ENCODE results near the gene MTERF2. TPM values are rescaled to one million over a fixed set of nuclear protein-coding genes. Genes with fewer than 3 reads are reported as not detected.

The MTERF2 gene
- total and polyA plus RNA-seq, 8 donors: 9.9 to 42.8 (median 14.3) TPM

DNA sequence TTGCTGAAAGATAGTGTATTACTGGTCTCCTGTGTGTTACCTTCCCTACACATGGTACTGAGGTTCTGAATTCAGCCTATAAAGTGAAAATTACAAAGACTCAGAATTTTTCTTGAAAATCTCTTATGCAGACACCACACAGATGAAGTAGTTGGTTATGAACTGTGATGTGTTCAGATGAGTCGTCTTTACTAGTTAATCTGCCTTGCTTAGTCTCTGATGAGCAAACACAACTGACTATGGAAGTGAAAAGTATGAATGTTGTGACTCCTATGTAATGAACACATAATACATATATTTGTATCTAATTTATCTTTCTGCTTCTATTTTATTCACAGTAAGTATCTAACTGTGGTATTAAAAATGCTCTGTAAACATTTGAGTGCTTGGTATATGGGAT, 4.7 kb downstream of the MTERF2 start:
- 73 to 80% methylated on average over 1 of the region's 1 CpG for WGBS, 2 donors
- DNase-seq: no peak
- H3K4me1 ChIP-seq: peaks cover 18 to 26% (median 24%) of the 10 kb centered on the region in 3 donors
- no peaks in the 10 kb centered on the region for H3K27me3 ChIP-seq
- no peak overlapping the region for H3K27ac ChIP-seq
- no peak for ATAC-seq
- H3K4me3 ChIP-seq: no peak overlapping the region
- no peak for FAIRE-seq
- H3K36me3 ChIP-seq: peaks cover 0 to 11% (median 0%) of the 10 kb centered on the region in 3 donors
- H3K9me3 ChIP-seq: no peaks in the 10 kb centered on the region
- TF ChIP-seq, protein P1, sequence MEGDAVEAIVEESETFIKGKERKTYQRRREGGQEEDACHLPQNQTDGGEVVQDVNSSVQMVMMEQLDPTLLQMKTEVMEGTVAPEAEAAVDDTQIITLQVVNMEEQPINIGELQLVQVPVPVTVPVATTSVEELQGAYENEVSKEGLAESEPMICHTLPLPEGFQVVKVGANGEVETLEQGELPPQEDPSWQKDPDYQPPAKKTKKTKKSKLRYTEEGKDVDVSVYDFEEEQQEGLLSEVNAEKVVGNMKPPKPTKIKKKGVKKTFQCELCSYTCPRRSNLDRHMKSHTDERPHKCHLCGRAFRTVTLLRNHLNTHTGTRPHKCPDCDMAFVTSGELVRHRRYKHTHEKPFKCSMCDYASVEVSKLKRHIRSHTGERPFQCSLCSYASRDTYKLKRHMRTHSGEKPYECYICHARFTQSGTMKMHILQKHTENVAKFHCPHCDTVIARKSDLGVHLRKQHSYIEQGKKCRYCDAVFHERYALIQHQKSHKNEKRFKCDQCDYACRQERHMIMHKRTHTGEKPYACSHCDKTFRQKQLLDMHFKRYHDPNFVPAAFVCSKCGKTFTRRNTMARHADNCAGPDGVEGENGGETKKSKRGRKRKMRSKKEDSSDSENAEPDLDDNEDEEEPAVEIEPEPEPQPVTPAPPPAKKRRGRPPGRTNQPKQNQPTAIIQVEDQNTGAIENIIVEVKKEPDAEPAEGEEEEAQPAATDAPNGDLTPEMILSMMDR (IDR thresholded peaks at IDR 0.05): no peak
- intact Hi-C loops (cut with DNase I): no loop called here

DNA sequence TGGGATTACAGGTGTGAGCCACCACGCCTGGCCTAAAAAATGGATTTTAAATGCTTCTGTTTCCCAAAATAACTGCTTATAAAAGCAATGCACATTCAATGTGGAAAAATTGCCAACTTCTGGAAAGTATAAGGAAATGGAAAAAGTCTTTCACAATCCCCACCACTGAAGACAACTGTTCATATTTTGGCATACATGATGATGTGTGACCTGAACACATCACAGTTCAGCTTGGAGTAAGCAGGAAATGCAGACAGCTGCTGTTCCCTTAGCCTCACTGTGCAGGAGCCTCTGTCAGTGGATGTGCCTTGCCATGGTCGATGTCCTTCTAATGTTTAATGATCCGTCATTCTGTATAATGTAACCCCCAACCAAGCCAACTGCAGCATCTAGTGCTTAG, 5.2 kb downstream of the MTERF2 start:
- Histone ChIP-seq H3K4me1 (peaks cover 23 to 30% (median 28%) of the 10 kb centered on the region in 3 donors), H3K27ac (no peak overlapping the region), H3K36me3 (peaks cover 0 to 11% (median 0%) of the 10 kb centered on the region in 3 donors), H3K4me3 (no peak overlapping the region), H3K27me3 (no peaks in the 10 kb centered on the region), H3K9me3 (no peaks in the 10 kb centered on the region)
- FAIRE-seq (no peak), DNase-seq (no peak), ATAC-seq (no peak)
- WGBS, 2 donors: 87 to 90% methylated on average over 3 of the region's 3 CpGs
- TF ChIP-seq, protein P1 (IDR thresholded peaks at IDR 0.05): no peak
- intact Hi-C loops (cut with DNase I): no loop called here

DNA sequence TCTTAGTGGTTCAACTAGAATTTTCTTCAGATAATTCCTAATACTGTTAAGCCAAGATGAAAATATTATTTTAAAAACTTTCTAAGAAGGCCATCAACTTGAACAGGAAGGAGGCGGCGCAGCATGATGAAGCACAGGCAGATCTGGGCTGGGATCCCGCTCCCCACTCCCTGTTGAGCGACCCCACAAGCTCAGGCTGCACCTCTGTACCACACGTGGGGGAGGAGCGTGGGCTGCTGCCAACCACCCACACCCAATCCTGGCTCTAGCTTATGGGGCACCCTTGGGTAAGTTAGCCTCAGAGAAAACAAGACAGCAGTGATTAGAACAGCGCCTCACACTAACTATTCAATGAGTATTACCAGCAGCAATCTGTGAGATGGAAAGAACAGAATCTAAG, 6.0 kb downstream of the MTERF2 start:
- peak in 1 of 6 donors; percentile 31 for DNase-seq
- TF ChIP-seq, protein P1 (IDR thresholded peaks at IDR 0.05): no peak
- Histone ChIP-seq H3K4me1 (peaks cover 27 to 36% (median 31%) of the 10 kb centered on the region in 3 donors), H3K27ac (no peak overlapping the region), H3K36me3 (peaks cover 0 to 11% (median 0%) of the 10 kb centered on the region in 3 donors), H3K4me3 (no peak overlapping the region), H3K27me3 (no peaks in the 10 kb centered on the region), H3K9me3 (no peaks in the 10 kb centered on the region)
- FAIRE-seq: no peak
- ATAC-seq: no peak
- 82 to 87% methylated on average over 7 of the region's 7 CpGs for WGBS, 2 donors
- intact Hi-C loops (cut with DNase I): no loop called here

DNA sequence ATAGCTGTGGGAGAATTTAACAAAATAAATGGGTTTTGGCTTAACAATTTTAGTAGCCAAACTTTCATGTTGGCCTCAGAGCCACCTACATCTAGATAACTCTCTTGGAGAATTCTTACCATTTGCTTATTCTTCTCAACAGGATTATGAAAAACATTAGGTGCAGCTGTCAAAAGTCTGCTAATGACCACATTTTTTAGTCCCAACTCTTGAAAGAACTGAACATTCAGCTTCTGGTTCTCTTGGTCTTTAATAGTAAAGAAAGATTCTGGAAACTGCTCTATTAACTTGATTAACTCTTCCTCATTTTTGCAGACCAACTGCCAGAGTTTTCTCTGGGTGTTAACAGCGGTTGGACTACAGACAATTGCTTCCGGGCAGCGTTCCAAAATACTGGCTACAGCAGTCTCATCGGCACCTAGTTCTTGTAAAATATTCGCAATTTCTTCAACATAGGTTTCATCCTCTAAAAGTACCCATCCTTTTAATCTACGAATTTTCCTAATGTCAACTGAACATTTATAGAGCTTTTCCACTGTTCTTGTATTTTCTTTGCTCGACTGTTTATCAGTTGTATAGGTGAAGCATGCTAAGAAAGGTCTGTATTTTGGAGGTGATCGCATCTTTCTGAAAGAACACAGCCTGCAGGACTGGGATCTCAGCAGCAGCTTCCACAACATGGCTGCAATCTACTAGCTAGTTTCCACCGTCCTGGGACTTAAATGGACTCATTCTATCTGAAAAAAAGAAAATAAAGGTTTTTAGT, 8.7 kb downstream of the MTERF2 start:
- Histone ChIP-seq H3K27ac (peak overlapping the region; percentile 2 to 85 (median 48)), H3K36me3 (no peaks in the 10 kb centered on the region), H3K4me1 (peaks cover 44 to 59% (median 54%) of the 10 kb centered on the region in 3 donors), H3K27me3 (no peaks in the 10 kb centered on the region), H3K9me3 (no peaks in the 10 kb centered on the region), H3K4me3 (no peak overlapping the region)
- ATAC-seq (peak in 2 of 4 donors; percentile 13 to 14), FAIRE-seq (no peak), DNase-seq (peak in 5 of 6 donors; percentile 44 to 65 (median 51))
- TF ChIP-seq, protein P1 (IDR thresholded peaks at IDR 0.05): no peak
- 24 to 34% methylated on average over 9 of the region's 9 CpGs for WGBS, 2 donors
- intact Hi-C loops (cut with DNase I): no loop called here

DNA sequence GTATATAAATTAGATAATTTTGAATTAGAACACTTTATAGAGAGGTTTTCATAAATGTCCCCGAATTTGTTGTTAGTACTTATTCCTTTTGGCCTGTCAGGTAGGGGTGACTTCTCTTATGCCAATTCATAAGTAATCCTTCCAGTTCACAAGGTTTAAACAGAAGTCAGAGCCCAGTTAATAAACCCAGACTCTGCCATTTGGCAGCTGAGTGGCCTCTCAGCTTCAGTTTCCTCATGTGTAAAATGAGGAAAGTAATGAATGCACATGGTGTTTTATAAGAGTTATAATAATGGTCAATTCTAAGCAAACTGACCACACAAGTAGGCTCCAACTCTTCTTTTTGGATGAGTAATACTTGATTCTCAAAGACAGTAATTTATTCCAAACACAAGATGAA, 10.3 kb downstream of the MTERF2 start:
- peak; percentile 55 to 70 (median 62) for ATAC-seq
- Histone ChIP-seq H3K9me3 (no peaks in the 10 kb centered on the region), H3K4me3 (no peak overlapping the region), H3K4me1 (peaks cover 44 to 68% (median 67%) of the 10 kb centered on the region in 3 donors), H3K27me3 (no peaks in the 10 kb centered on the region), H3K27ac (peak overlapping the region; percentile 4 to 85 (median 66)), H3K36me3 (peaks cover 0 to 3% (median 0%) of the 10 kb centered on the region in 3 donors)
- peak in 2 of 6 donors; percentile 30 to 35 for DNase-seq
- TF ChIP-seq, protein P1 (IDR thresholded peaks at IDR 0.05): no peak
- intact Hi-C loops (cut with DNase I): no loop called here
- WGBS, 2 donors: 24 to 25% methylated on average over 1 of the region's 1 CpG
- FAIRE-seq: no peak

All from pancreas (tissue), 10 donors.